Measurements from ENCODE around the gene TNFRSF8. TPM values are rescaled to one million over a fixed set of nuclear protein-coding genes. Genes with fewer than 3 reads are reported as not detected.

Gene TNFRSF8
- total RNA-seq, 2 experiments from 2014 or later: 1.5 to 1.8 TPM

DNA sequence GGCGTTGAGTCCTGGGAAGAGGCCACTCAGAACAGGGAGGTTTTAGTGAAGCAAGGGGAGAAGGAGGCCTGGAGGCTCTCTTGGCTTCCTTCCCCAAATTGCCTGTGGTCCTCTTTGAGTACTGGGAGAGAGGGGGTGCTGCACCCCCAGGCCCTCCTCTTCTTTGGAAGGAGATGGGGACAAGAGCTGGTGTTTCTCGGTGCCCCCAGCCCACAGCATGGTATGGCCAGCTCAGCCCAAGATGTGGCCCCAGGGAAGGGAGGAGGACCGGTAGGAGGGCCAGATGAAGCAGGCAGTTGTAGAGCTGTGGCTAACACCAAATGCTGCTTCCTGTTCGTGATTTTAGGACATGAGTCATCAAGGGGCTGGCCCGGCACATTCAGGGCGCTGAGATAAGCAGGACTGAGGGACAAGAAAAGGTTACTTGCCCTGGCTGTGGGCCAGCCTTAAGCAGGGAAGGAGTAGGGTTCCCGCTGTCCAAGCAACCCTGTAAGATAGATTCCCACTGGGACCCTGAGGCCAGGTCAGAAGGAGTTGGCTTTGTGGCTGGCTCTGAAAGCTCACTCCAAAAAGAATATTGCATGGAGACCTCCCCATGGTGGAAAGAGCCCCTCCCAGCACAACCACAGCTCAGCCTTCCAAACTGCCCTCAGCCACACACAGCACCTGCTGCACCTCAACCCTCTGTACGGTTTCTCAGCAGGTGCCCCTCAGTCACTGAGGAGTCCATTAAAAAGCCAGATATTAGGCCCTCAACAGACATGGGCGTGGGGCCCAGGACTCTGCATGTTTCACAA is 98.8 kb downstream of the TNFRSF8 start:
- peak overlapping the region; percentile 95 for H3K27ac Mint-ChIP-seq
- no peaks in the 10 kb centered on the region for H3K27me3 Mint-ChIP-seq
- peak overlapping the region; percentile 11 for H3K4me3 Mint-ChIP-seq
- ChIA-PET CTCF (interaction anchor here (1.0 to 4.4 kb wide), 6 partner anchors 11 to 106 kb away, joined by 3 to 30 read pairs (median 4); no protein-coding TSS in a partner anchor), POLR2A (interaction anchor here (0.6 to 2.5 kb wide), 14 partner anchors 10 to 254 kb away, joined by 3 to 21 read pairs (median 4); partner anchors contain the start of gene MFN2)
- TF ChIP-seq CTCF (IDR thresholded peaks at IDR 0.05): no peak
- DNase-seq: peak; percentile 93
- peaks cover 2% of the 10 kb centered on the region for H3K36me3 Mint-ChIP-seq (ENCODE audit: low read depth)
- intact Hi-C loops (cut with micrococcal nuclease): loop anchor here (5.0 kb wide), 1 partner anchor 35 kb away; no protein-coding TSS in a partner anchor
- peaks cover 2% of the 10 kb centered on the region for H3K9me3 Mint-ChIP-seq
- peaks cover 79% of the 10 kb centered on the region for H3K4me1 Mint-ChIP-seq (ENCODE audit: low read depth)
- ATAC-seq: peak; percentile 78

DNA sequence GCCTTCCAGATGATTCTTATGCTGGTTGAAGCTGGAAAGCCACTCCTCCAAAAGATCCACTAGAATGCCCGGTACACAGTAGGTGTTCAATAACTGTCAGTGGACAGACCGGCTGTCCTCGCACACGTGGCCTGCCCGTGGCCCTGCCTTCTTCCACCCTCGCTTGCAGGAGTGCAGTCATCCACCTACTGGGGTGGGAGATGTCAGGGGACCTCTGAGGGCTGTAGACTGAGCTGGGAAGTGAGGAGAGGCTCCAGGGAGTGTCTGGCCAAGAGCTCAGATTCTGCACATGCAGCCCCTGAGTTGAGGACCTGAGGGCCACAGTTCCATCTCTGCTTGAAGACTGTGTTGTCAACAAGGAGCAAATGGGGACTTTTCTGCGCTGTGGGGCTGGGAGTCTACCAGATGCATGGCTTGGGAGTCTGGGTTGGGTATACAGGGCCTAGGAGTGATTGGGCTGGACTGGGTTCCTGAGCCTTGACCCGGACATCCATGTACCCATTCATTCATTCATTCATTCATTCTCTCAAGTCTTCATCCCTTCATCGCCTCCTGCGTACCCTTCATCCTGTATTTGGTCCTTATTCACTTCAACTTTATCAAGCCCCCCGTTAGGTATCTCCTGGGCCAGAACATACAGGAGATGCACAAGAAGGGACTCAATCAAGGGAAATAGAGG is 99.5 kb downstream of the TNFRSF8 start:
- H3K4me3 Mint-ChIP-seq: peak overlapping the region; percentile 11

DNA sequence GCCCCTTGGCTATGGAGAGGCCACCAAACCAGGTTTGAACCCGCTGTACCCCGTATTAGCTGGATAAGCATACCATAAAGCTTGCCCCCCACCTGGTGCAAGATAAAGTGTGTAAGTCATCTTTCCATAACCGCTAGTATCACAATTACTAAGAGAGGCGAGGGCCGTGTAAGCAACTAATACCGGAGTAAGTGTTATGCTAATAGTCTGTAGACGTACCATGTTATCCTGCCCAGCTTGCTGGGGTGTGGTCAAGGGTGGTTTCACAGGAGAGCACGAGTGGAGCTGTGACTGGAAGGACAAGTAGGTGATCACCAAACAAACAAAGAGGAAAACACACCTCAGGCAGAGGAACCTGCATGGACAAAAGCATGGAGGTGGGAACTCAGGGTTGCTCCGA is 100.1 kb downstream of the TNFRSF8 start:
- ChIA-PET POLR2A (interaction anchor here (0.6 to 2.5 kb wide), 5 partner anchors 12 to 295 kb away, joined by 3 to 21 read pairs (median 5); no protein-coding TSS in a partner anchor), CTCF (interaction anchor here (1.1 to 4.4 kb wide), 3 partner anchors 13 to 38 kb away, joined by 4 to 30 read pairs (median 13); no protein-coding TSS in a partner anchor)
- Mint-ChIP-seq H3K9me3 (peaks cover 2% of the 10 kb centered on the region), H3K4me1 (ENCODE audit: low read depth) (peaks cover 66% of the 10 kb centered on the region), H3K4me3 (no peak overlapping the region), H3K27me3 (no peaks in the 10 kb centered on the region), H3K36me3 (ENCODE audit: low read depth) (peaks cover 10% of the 10 kb centered on the region), H3K27ac (peak overlapping the region; percentile 95)
- intact Hi-C loops (cut with micrococcal nuclease): loop anchor here (5.0 kb wide), 1 partner anchor 36 kb away; no protein-coding TSS in a partner anchor
- DNase-seq (peak; percentile 64), ATAC-seq (no peak)
- TF ChIP-seq CTCF (IDR thresholded peaks at IDR 0.05): no peak

More for the DNA sequence above, 99.5 kb downstream of the TNFRSF8 start:
- ChIA-PET CTCF (interaction anchor here (1.1 to 4.4 kb wide), 4 partner anchors 12 to 46 kb away, joined by 3 to 30 read pairs (median 8); no protein-coding TSS in a partner anchor), POLR2A (interaction anchor here (0.6 to 2.5 kb wide), 12 partner anchors 10 to 296 kb away, joined by 3 to 21 read pairs (median 4); no protein-coding TSS in a partner anchor)
- Mint-ChIP-seq H3K27me3 (no peaks in the 10 kb centered on the region), H3K36me3 (ENCODE audit: low read depth) (peaks cover 3% of the 10 kb centered on the region), H3K4me1 (ENCODE audit: low read depth) (peaks cover 72% of the 10 kb centered on the region), H3K27ac (peak overlapping the region; percentile 95), H3K9me3 (peaks cover 2% of the 10 kb centered on the region)
- DNase-seq (no peak), ATAC-seq (no peak)
- no peak for TF ChIP-seq CTCF (IDR thresholded peaks at IDR 0.05)
- intact Hi-C loops (cut with micrococcal nuclease): loop anchor here (5.0 kb wide), 1 partner anchor 35 kb away; no protein-coding TSS in a partner anchor

GRCh38 chr1:12164210-12164609 is 101.1 kb downstream of the TNFRSF8 start:
- ChIA-PET CTCF (interaction anchor here (3.3 kb wide), 1 partner anchor 39 kb away, joined by 15 read pairs; no protein-coding TSS in a partner anchor), POLR2A (interaction anchor here (1.5 to 5.8 kb wide), 2 partner anchors 9 to 13 kb away, joined by 4 to 57 read pairs; no protein-coding TSS in a partner anchor)
- DNase-seq: no peak
- no peak for TF ChIP-seq CTCF (IDR thresholded peaks at IDR 0.05)
- ATAC-seq: no peak
- H3K9me3 Mint-ChIP-seq: peaks cover 2% of the 10 kb centered on the region
- H3K27me3 Mint-ChIP-seq: no peaks in the 10 kb centered on the region
- intact Hi-C loops (cut with micrococcal nuclease): loop anchor here (5.0 kb wide), 1 partner anchor 37 kb away; no protein-coding TSS in a partner anchor
- no peak overlapping the region for H3K4me3 Mint-ChIP-seq
- peak overlapping the region; percentile 66 for H3K27ac Mint-ChIP-seq
- H3K4me1 Mint-ChIP-seq (ENCODE audit: low read depth): peaks cover 65% of the 10 kb centered on the region
- peaks cover 20% of the 10 kb centered on the region for H3K36me3 Mint-ChIP-seq (ENCODE audit: low read depth)
